ENCODE results near the gene FANCC.

Gene FANCC

DNA sequence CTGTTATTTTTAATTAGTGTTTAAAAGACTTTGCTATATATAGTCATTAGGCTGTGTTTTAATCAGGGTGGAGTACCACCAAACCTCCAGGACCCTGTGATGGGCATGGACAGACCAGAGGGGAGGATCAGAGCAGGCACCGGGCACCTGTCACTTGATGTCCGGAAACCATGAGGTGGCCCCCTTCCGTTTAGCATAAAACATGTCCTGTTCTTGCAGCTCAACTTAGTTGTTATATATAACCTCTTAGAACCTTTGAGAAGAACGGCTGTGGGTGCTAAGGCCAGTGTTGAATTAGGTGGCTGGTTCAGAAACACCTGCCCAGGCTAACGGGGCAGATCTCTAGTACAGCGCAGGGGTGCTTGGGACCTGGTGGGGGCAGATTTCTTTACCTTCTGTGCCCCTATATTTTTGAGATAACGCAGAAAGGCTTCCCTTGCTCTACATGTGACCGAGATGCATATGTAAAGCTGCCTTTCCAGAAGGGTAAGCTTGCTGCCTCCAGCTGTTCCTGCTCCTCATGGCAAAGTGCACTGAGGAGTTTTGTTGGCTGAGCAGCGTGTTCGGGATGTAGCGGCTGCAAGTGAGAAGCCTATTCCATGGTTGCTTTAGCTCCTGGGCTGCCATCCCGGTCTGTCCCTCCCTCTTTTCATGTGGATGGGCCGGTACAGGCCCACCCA lies 255.5 kb downstream of the FANCC start:
- DNase-seq: no peak
- no peak overlapping the region for H3K27ac Mint-ChIP-seq
- no peaks in the 10 kb centered on the region for H3K27me3 Mint-ChIP-seq (ENCODE audit: low read depth, poor library complexity)
- H3K9me3 Mint-ChIP-seq: no peaks in the 10 kb centered on the region
- TF ChIP-seq, protein P1, sequence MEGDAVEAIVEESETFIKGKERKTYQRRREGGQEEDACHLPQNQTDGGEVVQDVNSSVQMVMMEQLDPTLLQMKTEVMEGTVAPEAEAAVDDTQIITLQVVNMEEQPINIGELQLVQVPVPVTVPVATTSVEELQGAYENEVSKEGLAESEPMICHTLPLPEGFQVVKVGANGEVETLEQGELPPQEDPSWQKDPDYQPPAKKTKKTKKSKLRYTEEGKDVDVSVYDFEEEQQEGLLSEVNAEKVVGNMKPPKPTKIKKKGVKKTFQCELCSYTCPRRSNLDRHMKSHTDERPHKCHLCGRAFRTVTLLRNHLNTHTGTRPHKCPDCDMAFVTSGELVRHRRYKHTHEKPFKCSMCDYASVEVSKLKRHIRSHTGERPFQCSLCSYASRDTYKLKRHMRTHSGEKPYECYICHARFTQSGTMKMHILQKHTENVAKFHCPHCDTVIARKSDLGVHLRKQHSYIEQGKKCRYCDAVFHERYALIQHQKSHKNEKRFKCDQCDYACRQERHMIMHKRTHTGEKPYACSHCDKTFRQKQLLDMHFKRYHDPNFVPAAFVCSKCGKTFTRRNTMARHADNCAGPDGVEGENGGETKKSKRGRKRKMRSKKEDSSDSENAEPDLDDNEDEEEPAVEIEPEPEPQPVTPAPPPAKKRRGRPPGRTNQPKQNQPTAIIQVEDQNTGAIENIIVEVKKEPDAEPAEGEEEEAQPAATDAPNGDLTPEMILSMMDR (IDR thresholded peaks at IDR 0.05): no peak
- peaks cover 29% of the 10 kb centered on the region for H3K4me1 Mint-ChIP-seq
- H3K4me3 Mint-ChIP-seq: no peak overlapping the region
- H3K36me3 Mint-ChIP-seq (ENCODE audit: low read depth): peaks cover 13% of the 10 kb centered on the region

DNA sequence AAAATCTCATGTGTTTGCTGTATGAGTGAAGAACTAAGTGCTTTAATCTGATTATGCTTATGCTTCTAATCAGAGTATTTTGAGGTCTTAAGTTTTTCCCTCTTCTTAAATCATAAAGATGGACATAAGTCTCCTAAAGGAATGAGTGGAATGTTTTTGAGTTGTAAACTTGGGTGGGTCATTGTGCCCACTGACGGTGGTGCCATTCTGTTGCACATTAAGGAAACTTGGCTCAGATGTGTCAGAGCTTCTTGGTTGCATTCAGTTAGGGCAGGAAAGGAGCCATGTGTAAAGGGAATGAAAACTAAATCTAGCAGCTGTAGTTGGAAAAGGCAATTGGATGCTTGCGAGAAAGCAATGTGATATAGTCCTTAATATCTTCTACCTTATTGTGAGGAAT lies 256.6 kb downstream of the FANCC start:
- H3K9me3 Mint-ChIP-seq: no peaks in the 10 kb centered on the region
- no peak overlapping the region for H3K4me3 Mint-ChIP-seq
- H3K27me3 Mint-ChIP-seq (ENCODE audit: low read depth, poor library complexity): no peaks in the 10 kb centered on the region
- peaks cover 40% of the 10 kb centered on the region for H3K4me1 Mint-ChIP-seq
- TF ChIP-seq, protein P1 (IDR thresholded peaks at IDR 0.05): no peak
- no peak for DNase-seq
- peaks cover 11% of the 10 kb centered on the region for H3K36me3 Mint-ChIP-seq (ENCODE audit: low read depth)
- no peak overlapping the region for H3K27ac Mint-ChIP-seq

DNA sequence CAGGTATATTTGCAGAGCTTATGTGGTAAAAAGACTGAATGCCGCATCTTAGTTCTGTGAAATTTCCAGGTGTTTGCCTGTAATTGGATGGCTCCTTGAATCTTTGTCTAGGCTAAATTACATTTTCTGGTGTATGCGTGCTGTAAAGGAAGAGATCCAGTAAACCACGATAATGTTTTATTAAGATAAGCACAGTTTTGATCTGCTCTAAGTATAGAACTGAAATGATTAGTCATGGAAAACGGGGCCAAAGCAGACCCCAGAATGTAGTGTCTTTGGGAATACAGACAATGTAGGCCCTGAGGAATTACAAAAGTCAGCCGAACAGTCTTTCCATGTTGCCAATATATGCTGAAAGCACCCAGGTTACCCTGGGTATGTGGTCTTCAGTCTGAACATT lies 257.3 kb downstream of the FANCC start:
- Mint-ChIP-seq H3K36me3 (ENCODE audit: low read depth) (peaks cover 11% of the 10 kb centered on the region), H3K27me3 (ENCODE audit: low read depth, poor library complexity) (no peaks in the 10 kb centered on the region), H3K4me1 (peaks cover 47% of the 10 kb centered on the region), H3K9me3 (no peaks in the 10 kb centered on the region), H3K4me3 (no peak overlapping the region), H3K27ac (no peak overlapping the region)
- TF ChIP-seq, protein P1 (IDR thresholded peaks at IDR 0.05): no peak
- no peak for DNase-seq

DNA sequence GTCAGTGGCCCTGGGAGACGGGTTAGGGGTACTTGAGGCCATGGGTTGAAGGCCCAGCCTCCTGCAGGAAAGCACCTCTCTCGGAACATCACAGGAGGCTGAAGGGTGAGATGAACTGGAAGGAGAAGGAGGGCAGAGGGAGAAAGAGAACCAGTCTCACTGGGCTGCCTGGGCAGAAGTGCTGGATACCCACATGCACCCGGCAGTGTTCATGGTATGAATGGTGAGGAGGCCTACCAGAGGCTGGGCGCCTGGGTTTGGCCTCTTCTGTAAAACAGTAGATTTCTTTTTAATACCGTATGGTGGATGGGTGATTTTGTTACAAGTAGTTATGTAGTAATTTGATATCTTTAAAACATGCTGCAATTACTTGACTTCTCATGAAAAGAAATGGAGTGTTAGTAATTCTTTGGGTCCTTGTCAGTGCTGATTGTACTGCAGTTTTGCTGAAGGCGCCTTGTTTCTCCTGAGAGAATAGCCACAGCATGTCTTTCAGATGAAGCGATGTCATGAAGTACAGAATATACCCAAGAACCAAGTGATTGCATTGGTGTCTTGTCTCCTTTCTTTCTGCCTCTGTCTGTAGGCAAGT lies 258.6 kb downstream of the FANCC start:
- Mint-ChIP-seq H3K36me3 (ENCODE audit: low read depth) (peaks cover 11% of the 10 kb centered on the region), H3K27ac (no peak overlapping the region), H3K9me3 (no peaks in the 10 kb centered on the region), H3K4me3 (no peak overlapping the region), H3K4me1 (peaks cover 51% of the 10 kb centered on the region), H3K27me3 (ENCODE audit: low read depth, poor library complexity) (no peaks in the 10 kb centered on the region)
- TF ChIP-seq, protein P1 (IDR thresholded peaks at IDR 0.05): no peak
- no peak for DNase-seq

DNA sequence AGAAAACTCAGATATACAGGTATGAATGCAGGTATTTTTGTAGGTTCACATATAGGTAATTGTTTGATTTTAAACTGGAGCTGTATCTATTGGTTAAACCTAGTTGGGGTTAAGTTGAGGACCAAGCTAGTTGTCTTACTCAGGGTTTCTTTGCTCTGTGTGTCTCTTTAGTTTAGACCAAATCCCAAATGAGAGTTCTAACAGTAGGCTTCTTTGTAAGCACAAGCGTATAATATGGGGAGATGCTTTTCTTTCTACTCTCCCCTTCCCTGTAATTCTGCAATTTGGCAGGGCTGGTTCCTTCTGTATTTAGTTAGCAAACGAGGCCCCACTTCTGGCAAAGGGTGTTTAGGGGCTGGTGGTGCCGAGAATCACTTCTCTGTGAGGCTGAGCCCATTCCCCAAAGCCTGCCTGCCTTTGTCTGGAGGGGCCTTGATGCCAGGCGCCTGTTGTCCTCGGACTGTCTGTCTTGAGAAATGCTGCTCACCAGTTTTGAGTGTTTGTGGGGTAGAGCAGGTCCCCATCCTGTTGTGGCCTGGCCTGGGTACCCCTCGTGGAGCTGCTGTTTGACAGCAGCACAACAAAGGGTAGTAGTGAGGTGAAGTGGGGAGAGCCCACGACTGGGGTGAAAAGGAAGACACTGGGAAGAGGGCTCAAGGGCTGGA lies 259.3 kb downstream of the FANCC start:
- H3K9me3 Mint-ChIP-seq: no peaks in the 10 kb centered on the region
- DNase-seq: no peak
- no peaks in the 10 kb centered on the region for H3K27me3 Mint-ChIP-seq (ENCODE audit: low read depth, poor library complexity)
- H3K36me3 Mint-ChIP-seq (ENCODE audit: low read depth): peaks cover 9% of the 10 kb centered on the region
- no peak overlapping the region for H3K27ac Mint-ChIP-seq
- H3K4me1 Mint-ChIP-seq: peaks cover 46% of the 10 kb centered on the region
- TF ChIP-seq, protein P1 (IDR thresholded peaks at IDR 0.05): no peak
- H3K4me3 Mint-ChIP-seq: no peak overlapping the region

All from nephron progenitor cell (in vitro differentiated cells).